GM12864 (cell line): ENCODE data around the gene LRRC40.

Experiments
- DNase-seq: peaks from one replicate; pipeline ENCODE4 v3.0.0-alpha.2; 2011; ENCODE audit warnings: low read depth
- H3K4me3 ChIP-seq: 2 replicates; pipeline ENCODE4 v1.5.1; 2011; ENCODE audit warnings: mild to moderate bottlenecking, low read depth, low read length, control low read depth
- CTCF ChIP-seq: IDR thresholded peaks from 2 replicates; pipeline ENCODE4 v1.5.1; 2011; ENCODE audit warnings: low read depth, mild to moderate bottlenecking, moderate library complexity, low read length, control low read depth, inconsistent platforms; ENCODE audit errors: missing control alignments

Gene LRRC40

GRCh38 chr1:70156529-70157120 is 48.8 kb downstream of the LRRC40 start:
- no peak for TF ChIP-seq CTCF
- DNase-seq, result no peak
- H3K4me3 ChIP-seq, result no peak overlapping the region

DNA sequence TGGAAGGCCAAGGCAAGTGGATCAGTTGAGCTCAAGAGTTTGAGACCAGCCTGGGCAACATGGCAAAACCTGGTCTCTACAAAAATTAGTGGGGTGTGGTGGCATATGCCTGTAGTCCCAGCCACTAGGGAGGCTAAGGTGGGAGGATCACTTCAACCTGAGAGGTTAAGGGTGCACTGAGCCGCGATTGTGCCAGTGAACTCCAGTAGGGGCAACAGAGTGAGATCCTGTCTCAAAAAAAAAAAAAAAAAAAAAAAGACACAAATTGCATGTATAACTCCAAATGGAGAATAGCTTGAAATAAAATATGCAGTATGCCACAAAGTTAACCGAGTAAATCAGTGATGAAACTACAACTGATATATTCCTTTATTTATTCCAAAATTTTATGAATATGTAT is 51.6 kb downstream of the LRRC40 start:
- TF ChIP-seq CTCF, result no peak
- no peak for DNase-seq
- H3K4me3 ChIP-seq, result no peak overlapping the region

DNA sequence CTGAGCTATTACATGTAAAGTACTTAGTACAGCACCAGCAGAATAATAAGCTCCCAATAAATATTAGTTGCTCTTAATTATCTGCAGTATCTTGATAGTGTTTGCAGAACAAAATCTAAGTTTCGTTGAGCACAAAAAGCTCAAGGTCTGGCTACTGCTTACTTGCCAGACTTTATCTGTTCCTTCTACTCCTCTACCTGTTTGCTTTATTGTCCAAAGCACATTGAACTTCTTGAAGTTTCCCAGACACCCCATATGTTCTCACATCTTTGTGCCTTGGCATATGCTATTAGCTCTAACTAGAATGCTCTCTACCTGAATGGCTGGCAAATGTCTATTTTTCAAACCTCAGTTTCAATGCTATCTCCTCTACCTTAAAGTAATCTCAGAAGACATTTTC is 54.9 kb downstream of the LRRC40 start:
- no peak overlapping the region for H3K4me3 ChIP-seq
- TF ChIP-seq CTCF, result no peak
- no peak for DNase-seq

DNA sequence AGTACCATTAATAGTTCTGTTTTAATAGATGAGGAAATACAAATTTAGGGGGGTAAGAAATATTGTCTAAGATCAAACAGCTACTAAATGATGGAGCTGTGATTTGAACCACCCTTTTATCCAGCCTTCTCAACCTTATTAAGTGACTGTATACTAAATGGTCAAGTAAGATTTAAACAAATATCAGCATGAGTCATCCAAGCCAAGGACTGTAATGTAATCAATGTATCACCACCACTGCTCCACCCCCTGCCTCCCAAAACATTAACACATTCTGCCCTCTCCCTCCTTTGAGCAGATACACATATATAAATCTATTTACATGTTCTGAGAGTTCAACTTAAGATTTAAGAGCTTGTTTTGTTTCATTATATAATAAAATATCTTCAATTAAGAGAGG is 58.9 kb downstream of the LRRC40 start:
- no peak for TF ChIP-seq CTCF
- no peak overlapping the region for H3K4me3 ChIP-seq
- no peak for DNase-seq

DNA sequence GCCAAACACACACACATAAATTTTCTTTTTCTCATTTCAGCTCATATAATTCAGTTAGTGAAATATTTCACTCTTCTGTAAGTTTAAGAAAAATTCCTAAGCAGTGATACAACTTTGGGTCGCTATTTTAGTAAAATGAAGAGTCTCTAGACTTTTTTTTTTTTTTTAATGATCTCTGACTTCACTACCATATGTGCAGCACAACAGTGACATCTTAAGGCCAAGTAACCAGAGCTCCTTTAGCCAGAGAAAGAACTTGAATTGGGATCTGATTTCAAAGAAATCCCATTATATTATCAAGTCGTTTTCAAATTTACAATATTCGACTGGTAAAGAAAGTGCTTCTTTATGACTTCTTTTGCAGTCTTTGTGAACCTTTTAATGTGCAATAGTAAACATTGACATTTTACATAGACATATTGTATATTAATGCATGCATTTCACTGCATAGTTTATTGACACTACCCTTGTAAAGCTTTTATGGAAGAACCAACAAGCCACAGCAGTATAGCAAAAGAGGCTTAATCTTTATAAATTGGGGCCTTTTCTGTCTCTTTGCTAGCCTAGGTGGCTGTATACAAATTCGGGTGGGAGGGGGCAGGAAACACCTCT is 62.2 kb downstream of the LRRC40 start:
- H3K4me3 ChIP-seq, result no peak overlapping the region
- no peak for TF ChIP-seq CTCF
- no peak for DNase-seq

DNA sequence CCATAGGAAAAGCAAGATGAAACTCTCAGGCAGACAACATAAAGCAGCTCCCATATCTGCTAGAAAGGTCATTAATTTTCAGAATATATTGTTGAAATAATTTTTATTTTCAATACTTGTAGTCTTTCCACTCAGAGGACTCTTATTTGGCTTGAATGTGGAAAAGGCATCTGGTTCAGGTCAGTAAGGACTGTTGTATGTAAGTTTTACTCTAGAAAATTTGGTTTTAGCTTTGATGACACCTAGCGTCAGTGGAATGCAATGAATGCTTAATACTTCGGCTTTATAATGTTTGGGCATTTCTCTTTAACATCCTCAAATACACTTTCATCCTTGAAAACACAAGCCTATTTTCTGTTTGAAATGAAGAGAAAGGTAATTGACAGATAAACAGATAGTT is 63.3 kb downstream of the LRRC40 start:
- no peak overlapping the region for H3K4me3 ChIP-seq
- TF ChIP-seq CTCF, result no peak
- no peak for DNase-seq

- TF ChIP-seq CTCF, result no peak
- no peak overlapping the region for H3K4me3 ChIP-seq
- no peak for DNase-seq
These were observed 64.5 kb downstream of the LRRC40 start for GRCh38 chr1:70140894-70141293.
